Measurements from ENCODE around the gene RREB1. TPM values are rescaled to one million over a fixed set of nuclear protein-coding genes. Genes with fewer than 3 reads are reported as not detected.
"Not testable (repeated sequence)": the region's sequence is repeated elsewhere in the genome, so short reads cannot be mapped to it uniquely, and the experiment has no call there.

The RREB1 gene
- total RNA-seq, 1 experiment from 2014 or later, result 61.6 TPM

DNA sequence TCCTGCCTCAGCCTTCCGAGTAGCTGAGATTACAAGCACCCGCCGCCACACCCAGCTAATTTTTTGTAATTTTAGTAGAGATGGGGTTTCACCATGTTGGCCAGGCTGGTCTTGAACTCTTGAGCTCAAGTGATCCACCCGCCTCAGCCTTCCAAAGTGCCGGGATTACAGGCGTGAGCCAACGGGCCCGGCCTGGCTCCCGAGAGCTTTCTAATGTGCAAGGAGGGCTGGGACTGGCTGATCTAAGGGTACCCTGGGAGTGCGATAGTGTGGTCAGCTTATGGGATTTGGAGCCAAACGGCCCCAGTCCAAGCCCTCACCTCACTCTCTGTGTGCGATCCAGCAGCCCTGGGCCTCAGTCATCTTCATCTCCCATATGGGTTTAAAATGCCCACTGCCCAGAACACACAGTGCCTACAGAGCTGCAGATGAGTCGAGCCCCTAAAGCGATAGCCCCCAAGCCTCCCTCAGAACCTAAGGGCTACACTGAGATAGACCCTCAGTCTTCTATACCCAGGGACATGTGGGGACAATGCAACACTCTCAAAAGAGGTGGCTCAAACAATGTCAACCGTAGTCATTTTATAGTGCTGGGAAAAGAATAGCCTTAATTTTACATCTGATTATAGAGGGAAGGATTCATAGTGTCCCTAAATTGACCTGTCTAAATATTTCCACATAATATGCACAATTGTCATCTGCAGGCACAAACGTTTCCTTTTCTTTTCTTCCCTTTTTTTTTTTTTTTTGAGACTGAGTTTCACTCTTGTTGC is 155.2 kb downstream of the RREB1 start:
- Histone ChIP-seq H3K27me3 (replicated peaks; ENCODE audit: insufficient read depth, low read depth, low read length, poor library complexity) (no peaks in the 10 kb centered on the region), H3K9me3 (ENCODE audit: low read depth, low read length, poor library complexity, severe bottlenecking) (no peaks in the 10 kb centered on the region), H3K36me3 (ENCODE audit: insufficient read depth, low read length, poor library complexity, severe bottlenecking) (no peaks in the 10 kb centered on the region), H3K27ac (ENCODE audit: low read depth, low read length, poor library complexity, severe bottlenecking) (no peak overlapping the region), H3K4me1 (ENCODE audit: insufficient read depth, low read length, poor library complexity, severe bottlenecking) (peaks cover 12% of the 10 kb centered on the region), H3K4me3 (ENCODE audit: low read depth, low read length, poor library complexity, severe bottlenecking) (no peak overlapping the region)
- no peak for DNase-seq (ENCODE audit: low spot score)
- intact Hi-C loops (cut with micrococcal nuclease; ENCODE audit: unreplicated experiment), result no loop called here
- POLR2A ChIA-PET (ENCODE audit: low non-redundant PET), result no interaction called here
- BruUV-seq (replicated peaks), result no TSS peak
- TF ChIP-seq CTCF (conservative IDR thresholded peaks at IDR 0.05; ENCODE audit: low read depth, low read length) (no peak), EZH2 (IDR thresholded peaks at IDR 0.05; ENCODE audit: borderline replicate concordance, low read depth, low read length, poor library complexity, severe bottlenecking) (no peak)
- CTCF ChIA-PET, result interaction anchor here (0.8 kb wide), 1 partner anchor 566 kb away, joined by 3 read pairs; no protein-coding TSS in a partner anchor

GRCh38 chr6:7263519-7263805 is 155.7 kb downstream of the RREB1 start:
- intact Hi-C loops (cut with micrococcal nuclease; ENCODE audit: unreplicated experiment); H3K27ac ChIP-seq (ENCODE audit: low read depth, low read length, poor library complexity, severe bottlenecking); BruUV-seq (replicated peaks); H3K36me3 ChIP-seq (ENCODE audit: insufficient read depth, low read length, poor library complexity, severe bottlenecking); POLR2A ChIA-PET (ENCODE audit: low non-redundant PET); DNase-seq (ENCODE audit: low spot score); CTCF ChIA-PET; H3K9me3 ChIP-seq (ENCODE audit: low read depth, low read length, poor library complexity, severe bottlenecking); H3K4me3 ChIP-seq (ENCODE audit: low read depth, low read length, poor library complexity, severe bottlenecking); H3K27me3 ChIP-seq (replicated peaks; ENCODE audit: insufficient read depth, low read depth, low read length, poor library complexity): not testable (repeated sequence)
- H3K4me1 ChIP-seq (ENCODE audit: insufficient read depth, low read length, poor library complexity, severe bottlenecking), result peaks cover 14% of the 10 kb centered on the region

DNA sequence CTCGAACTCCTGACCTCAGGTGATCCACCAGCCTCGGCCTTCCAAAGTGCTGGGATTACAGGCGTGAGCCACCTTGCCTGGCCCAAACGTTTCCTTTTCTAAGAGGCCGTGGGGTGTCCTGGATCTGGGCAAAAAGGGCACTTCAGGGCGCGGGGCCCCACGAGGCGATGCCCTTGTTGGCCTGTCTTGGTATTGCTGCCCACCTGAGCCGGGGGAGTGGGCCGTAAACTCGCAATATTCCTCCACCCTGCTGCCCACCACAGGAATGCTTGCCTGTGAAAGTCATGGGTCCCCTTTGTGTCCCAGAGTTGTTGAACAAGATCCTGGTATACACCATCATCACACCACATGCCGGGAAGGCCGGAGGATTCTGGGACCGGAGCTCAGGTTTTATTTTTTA is 156.3 kb downstream of the RREB1 start:
- Histone ChIP-seq H3K4me3 (ENCODE audit: low read depth, low read length, poor library complexity, severe bottlenecking) (no peak overlapping the region), H3K4me1 (ENCODE audit: insufficient read depth, low read length, poor library complexity, severe bottlenecking) (peaks cover 14% of the 10 kb centered on the region), H3K27ac (ENCODE audit: low read depth, low read length, poor library complexity, severe bottlenecking) (no peak overlapping the region), H3K36me3 (ENCODE audit: insufficient read depth, low read length, poor library complexity, severe bottlenecking) (no peaks in the 10 kb centered on the region), H3K9me3 (ENCODE audit: low read depth, low read length, poor library complexity, severe bottlenecking) (no peaks in the 10 kb centered on the region), H3K27me3 (replicated peaks; ENCODE audit: insufficient read depth, low read depth, low read length, poor library complexity) (no peaks in the 10 kb centered on the region)
- DNase-seq (ENCODE audit: low spot score), result no peak
- BruUV-seq (replicated peaks), result no TSS peak
- POLR2A ChIA-PET (ENCODE audit: low non-redundant PET), result no interaction called here
- CTCF ChIA-PET, result no interaction called here
- intact Hi-C loops (cut with micrococcal nuclease; ENCODE audit: unreplicated experiment), result no loop called here
- TF ChIP-seq CTCF (conservative IDR thresholded peaks at IDR 0.05; ENCODE audit: low read depth, low read length), result no peak
- no peak for TF ChIP-seq EZH2 (IDR thresholded peaks at IDR 0.05; ENCODE audit: borderline replicate concordance, low read depth, low read length, poor library complexity, severe bottlenecking)
